ENCODE data around the gene PTPN1.
A peak's percentile ranks its signal among the peaks of the same experiment; 100 is the strongest.

GRCh38 chr20:50504231-50504823 is 5.9 kb upstream of the PTPN1 start:
- TF ChIP-seq ZNF217 (IDR thresholded peaks at IDR 0.05) = no peak
- no peak for TF ChIP-seq POLR2A (IDR thresholded peaks at IDR 0.05; ENCODE audit: low read depth, low read length)
- TF ChIP-seq, protein P1, sequence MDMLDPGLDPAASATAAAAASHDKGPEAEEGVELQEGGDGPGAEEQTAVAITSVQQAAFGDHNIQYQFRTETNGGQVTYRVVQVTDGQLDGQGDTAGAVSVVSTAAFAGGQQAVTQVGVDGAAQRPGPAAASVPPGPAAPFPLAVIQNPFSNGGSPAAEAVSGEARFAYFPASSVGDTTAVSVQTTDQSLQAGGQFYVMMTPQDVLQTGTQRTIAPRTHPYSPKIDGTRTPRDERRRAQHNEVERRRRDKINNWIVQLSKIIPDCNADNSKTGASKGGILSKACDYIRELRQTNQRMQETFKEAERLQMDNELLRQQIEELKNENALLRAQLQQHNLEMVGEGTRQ (IDR thresholded peaks at IDR 0.05; ENCODE audit: borderline replicate concordance, low read depth, low read length) = no peak
- TF ChIP-seq, protein P2, sequence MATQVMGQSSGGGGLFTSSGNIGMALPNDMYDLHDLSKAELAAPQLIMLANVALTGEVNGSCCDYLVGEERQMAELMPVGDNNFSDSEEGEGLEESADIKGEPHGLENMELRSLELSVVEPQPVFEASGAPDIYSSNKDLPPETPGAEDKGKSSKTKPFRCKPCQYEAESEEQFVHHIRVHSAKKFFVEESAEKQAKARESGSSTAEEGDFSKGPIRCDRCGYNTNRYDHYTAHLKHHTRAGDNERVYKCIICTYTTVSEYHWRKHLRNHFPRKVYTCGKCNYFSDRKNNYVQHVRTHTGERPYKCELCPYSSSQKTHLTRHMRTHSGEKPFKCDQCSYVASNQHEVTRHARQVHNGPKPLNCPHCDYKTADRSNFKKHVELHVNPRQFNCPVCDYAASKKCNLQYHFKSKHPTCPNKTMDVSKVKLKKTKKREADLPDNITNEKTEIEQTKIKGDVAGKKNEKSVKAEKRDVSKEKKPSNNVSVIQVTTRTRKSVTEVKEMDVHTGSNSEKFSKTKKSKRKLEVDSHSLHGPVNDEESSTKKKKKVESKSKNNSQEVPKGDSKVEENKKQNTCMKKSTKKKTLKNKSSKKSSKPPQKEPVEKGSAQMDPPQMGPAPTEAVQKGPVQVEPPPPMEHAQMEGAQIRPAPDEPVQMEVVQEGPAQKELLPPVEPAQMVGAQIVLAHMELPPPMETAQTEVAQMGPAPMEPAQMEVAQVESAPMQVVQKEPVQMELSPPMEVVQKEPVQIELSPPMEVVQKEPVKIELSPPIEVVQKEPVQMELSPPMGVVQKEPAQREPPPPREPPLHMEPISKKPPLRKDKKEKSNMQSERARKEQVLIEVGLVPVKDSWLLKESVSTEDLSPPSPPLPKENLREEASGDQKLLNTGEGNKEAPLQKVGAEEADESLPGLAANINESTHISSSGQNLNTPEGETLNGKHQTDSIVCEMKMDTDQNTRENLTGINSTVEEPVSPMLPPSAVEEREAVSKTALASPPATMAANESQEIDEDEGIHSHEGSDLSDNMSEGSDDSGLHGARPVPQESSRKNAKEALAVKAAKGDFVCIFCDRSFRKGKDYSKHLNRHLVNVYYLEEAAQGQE (IDR thresholded peaks at IDR 0.05; ENCODE audit: low read depth, low read length) = no peak
- no peak for TF ChIP-seq NR2C2 (IDR thresholded peaks at IDR 0.05; ENCODE audit: borderline replicate concordance, control insufficient read depth, insufficient read length, low read depth)
- no peak for TF ChIP-seq EZH2 (IDR thresholded peaks at IDR 0.05; ENCODE audit: borderline replicate concordance, control insufficient read depth, low read depth, low read length)
- TF ChIP-seq, protein P3, sequence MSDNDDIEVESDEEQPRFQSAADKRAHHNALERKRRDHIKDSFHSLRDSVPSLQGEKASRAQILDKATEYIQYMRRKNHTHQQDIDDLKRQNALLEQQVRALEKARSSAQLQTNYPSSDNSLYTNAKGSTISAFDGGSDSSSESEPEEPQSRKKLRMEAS (IDR thresholded peaks at IDR 0.05; ENCODE audit: low read depth, low read length) = no peak
- TF ChIP-seq CREB1 (IDR thresholded peaks at IDR 0.05; ENCODE audit: low read depth) = no peak
- TF ChIP-seq, protein P4, sequence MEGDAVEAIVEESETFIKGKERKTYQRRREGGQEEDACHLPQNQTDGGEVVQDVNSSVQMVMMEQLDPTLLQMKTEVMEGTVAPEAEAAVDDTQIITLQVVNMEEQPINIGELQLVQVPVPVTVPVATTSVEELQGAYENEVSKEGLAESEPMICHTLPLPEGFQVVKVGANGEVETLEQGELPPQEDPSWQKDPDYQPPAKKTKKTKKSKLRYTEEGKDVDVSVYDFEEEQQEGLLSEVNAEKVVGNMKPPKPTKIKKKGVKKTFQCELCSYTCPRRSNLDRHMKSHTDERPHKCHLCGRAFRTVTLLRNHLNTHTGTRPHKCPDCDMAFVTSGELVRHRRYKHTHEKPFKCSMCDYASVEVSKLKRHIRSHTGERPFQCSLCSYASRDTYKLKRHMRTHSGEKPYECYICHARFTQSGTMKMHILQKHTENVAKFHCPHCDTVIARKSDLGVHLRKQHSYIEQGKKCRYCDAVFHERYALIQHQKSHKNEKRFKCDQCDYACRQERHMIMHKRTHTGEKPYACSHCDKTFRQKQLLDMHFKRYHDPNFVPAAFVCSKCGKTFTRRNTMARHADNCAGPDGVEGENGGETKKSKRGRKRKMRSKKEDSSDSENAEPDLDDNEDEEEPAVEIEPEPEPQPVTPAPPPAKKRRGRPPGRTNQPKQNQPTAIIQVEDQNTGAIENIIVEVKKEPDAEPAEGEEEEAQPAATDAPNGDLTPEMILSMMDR (IDR thresholded peaks at IDR 0.05 in 2 of 3, conservative IDR thresholded peaks at IDR 0.05 in 1 of 3; ENCODE audit: control insufficient read depth in 2 of 3, extremely low read depth in 1 of 3, insufficient read depth in 1 of 3, low read depth in 3 of 3, low read length in 3 of 3) = peak; percentile 21 to 43 (median 21); a peak in 3 of 6 replicates
- no peak for TF ChIP-seq WRNIP1 (IDR thresholded peaks at IDR 0.05; ENCODE audit: borderline replicate concordance, low read depth, low read length)
- TF ChIP-seq FOS (IDR thresholded peaks at IDR 0.05; ENCODE audit: borderline replicate concordance, extremely low read depth, insufficient read length) = no peak
- no peak for TF ChIP-seq ESRRA (IDR thresholded peaks at IDR 0.05; ENCODE audit: low read length)
- TF ChIP-seq MTA2 (IDR thresholded peaks at IDR 0.05; ENCODE audit: low read depth) = no peak

All from GM12878 (cell line).